Hematopoietic multipotent progenitor cell treated with erythropoietin and hydrocortisone succinate and interleukin-3 and kit ligand, for 17 days (in vitro differentiated cells): Measurements from ENCODE around the gene RPP38.

ENCODE experiments used
- DNase-seq: peaks from one replicate; pipeline ENCODE4 v3.0.0-alpha.2; 2015; ENCODE audit warnings: low spot score

Gene RPP38

GRCh38 chr10:15112657-15113056, 15.5 kb downstream of the RPP38 start:
- DNase-seq, result no peak

GRCh38 chr10:15113766-15114165, 16.6 kb downstream of the RPP38 start:
- no peak for DNase-seq

GRCh38 chr10:15116225-15116624, 19.1 kb downstream of the RPP38 start:
- no peak for DNase-seq

GRCh38 chr10:15118615-15119014, 21.5 kb downstream of the RPP38 start:
- no peak for DNase-seq

- DNase-seq, result no peak
Observed at GRCh38 chr10:15120523-15120922, 23.4 kb downstream of the RPP38 start.

GRCh38 chr10:15121707-15122106, 24.6 kb downstream of the RPP38 start:
- DNase-seq, result no peak

GRCh38 chr10:15122477-15123030, 25.4 kb downstream of the RPP38 start:
- DNase-seq, result no peak

GRCh38 chr10:15123749-15124184, 26.6 kb downstream of the RPP38 start:
- no peak for DNase-seq

- DNase-seq, result no peak
Observed at GRCh38 chr10:15124190-15124589, 27.0 kb downstream of the RPP38 start.

GRCh38 chr10:15124908-15125307, 27.8 kb downstream of the RPP38 start:
- no peak for DNase-seq

- DNase-seq, result no peak
Observed at GRCh38 chr10:15131330-15131729, 34.2 kb downstream of the RPP38 start.

- DNase-seq, result no peak
Observed at GRCh38 chr10:15136129-15137035, 39.2 kb downstream of the RPP38 start.

GRCh38 chr10:15137036-15137359, 39.8 kb downstream of the RPP38 start:
- DNase-seq, result no peak

GRCh38 chr10:15137636-15138035, 40.5 kb downstream of the RPP38 start:
- DNase-seq, result no peak

- no peak for DNase-seq
Observed at GRCh38 chr10:15140698-15141097, 43.5 kb downstream of the RPP38 start.

- DNase-seq, result no peak
Observed at GRCh38 chr10:15141136-15142054, 44.2 kb downstream of the RPP38 start.

GRCh38 chr10:15144788-15145187, 47.6 kb downstream of the RPP38 start:
- no peak for DNase-seq

- DNase-seq, result no peak
Observed at GRCh38 chr10:15146366-15146765, 49.2 kb downstream of the RPP38 start.

- DNase-seq, result no peak
Observed at GRCh38 chr10:15147594-15148392, 50.6 kb downstream of the RPP38 start.

- DNase-seq, result no peak
Observed at GRCh38 chr10:15149042-15149771, 52.1 kb downstream of the RPP38 start.

GRCh38 chr10:15150563-15150962, 53.4 kb downstream of the RPP38 start:
- DNase-seq, result no peak
